Mesodermal cell (in vitro differentiated cells): Measurements from ENCODE around the gene ARHGAP15.
"Not testable (repeated sequence)": the region's sequence is repeated elsewhere in the genome, so short reads cannot be mapped to it uniquely, and the experiment has no call there.

ENCODE experiments used
- H3K27ac ChIP-seq: 2 replicates; pipeline ENCODE4 v1.7.0; 2013; ENCODE audit warnings: mild to moderate bottlenecking, low read depth, low read length, moderate library complexity; ENCODE audit not compliant: severe bottlenecking
- H3K36me3 ChIP-seq: 2 replicates; pipeline ENCODE4 v1.7.1; 2013; ENCODE audit warnings: mild to moderate bottlenecking, low read length, moderate library complexity; ENCODE audit not compliant: control insufficient read depth, insufficient read depth
- H3K4me1 ChIP-seq: one replicate; pipeline ENCODE4 v1.7.1; 2013; ENCODE audit warnings: mild to moderate bottlenecking, low read length; ENCODE audit not compliant: insufficient read depth, control insufficient read depth, poor library complexity, severe bottlenecking
- H3K4me3 ChIP-seq: 2 replicates; pipeline ENCODE4 v1.7.0; 2013; ENCODE audit warnings: low read length, control low read depth, mild to moderate bottlenecking; ENCODE audit not compliant: insufficient read depth, poor library complexity, severe bottlenecking; ENCODE audit errors: extremely low read depth
- H3K9me3 ChIP-seq: 2 replicates; pipeline ENCODE4 v1.7.1; 2013; ENCODE audit warnings: mild to moderate bottlenecking, low read length, moderate library complexity; ENCODE audit not compliant: control insufficient read depth
- WGBS, 2 experiments: methylation state at CpG; one replicate each; pipeline ENCODE4 v1.1.5; 2013; ENCODE audit warnings: missing lambda C conversion rate in 2 of 2; ENCODE audit not compliant: insufficient coverage in 2 of 2; 5-methylcytosine and 5-hydroxymethylcytosine counted together

ARHGAP15 gene

GRCh38 chr2:143524559-143525401 lies 395.6 kb downstream of the ARHGAP15 start:
- Histone ChIP-seq H3K4me1 (peaks cover 15% of the 10 kb centered on the region), H3K27ac (peak overlapping the region; percentile 84), H3K4me3 (no peak overlapping the region), H3K9me3 (no peaks in the 10 kb centered on the region), H3K36me3 (no peaks in the 10 kb centered on the region)
- WGBS, 2 experiments = 83 to 88% methylated on average over 3 of the region's 6 CpGs

GRCh38 chr2:143525402-143525860 lies 396.2 kb downstream of the ARHGAP15 start:
- Histone ChIP-seq H3K9me3 (no peaks in the 10 kb centered on the region), H3K4me3 (no peak overlapping the region), H3K4me1 (peaks cover 15% of the 10 kb centered on the region), H3K36me3 (no peaks in the 10 kb centered on the region), H3K27ac (peak overlapping the region; percentile 84)
- WGBS, 2 experiments = 21% methylated on average over 2 of the region's 2 CpGs; no CpG with 5 or more reads in 1 of the 2 experiments

GRCh38 chr2:143526498-143526897 lies 397.3 kb downstream of the ARHGAP15 start:
- Histone ChIP-seq H3K4me3 (no peak overlapping the region), H3K4me1 (peaks cover 15% of the 10 kb centered on the region), H3K27ac (peak overlapping the region; percentile 84), H3K36me3 (no peaks in the 10 kb centered on the region), H3K9me3 (no peaks in the 10 kb centered on the region)

- Histone ChIP-seq H3K36me3 (no peaks in the 10 kb centered on the region), H3K4me3 (no peak overlapping the region), H3K4me1 (peaks cover 15% of the 10 kb centered on the region), H3K27ac (no peak overlapping the region), H3K9me3 (no peaks in the 10 kb centered on the region)
- no CpG with 5 or more reads among the region's 1 CpG for WGBS, 2 experiments
Observed at GRCh38 chr2:143528021-143528420, 398.8 kb downstream of the ARHGAP15 start.

- Histone ChIP-seq H3K27ac (no peak overlapping the region), H3K4me1 (peaks cover 9% of the 10 kb centered on the region)
- 100% methylated on average over 1 of the region's 1 CpG for WGBS, 2 experiments
Observed at GRCh38 chr2:143529118-143529720, 400.0 kb downstream of the ARHGAP15 start.

GRCh38 chr2:143530758-143531157 lies 401.5 kb downstream of the ARHGAP15 start:
- Histone ChIP-seq H3K4me1 (no peaks in the 10 kb centered on the region), H3K36me3 (no peaks in the 10 kb centered on the region), H3K9me3 (no peaks in the 10 kb centered on the region), H3K27ac (no peak overlapping the region), H3K4me3 (no peak overlapping the region)
- WGBS, 2 experiments = no CpG with 5 or more reads among the region's 2 CpGs

More at GRCh38 chr2:143529118-143529720, 400.0 kb downstream of the ARHGAP15 start:
- H3K4me3 ChIP-seq = no peak overlapping the region
- H3K9me3 ChIP-seq = no peaks in the 10 kb centered on the region
- H3K36me3 ChIP-seq = no peaks in the 10 kb centered on the region

GRCh38 chr2:143532061-143532460 lies 402.8 kb downstream of the ARHGAP15 start:
- Histone ChIP-seq H3K36me3 (no peaks in the 10 kb centered on the region), H3K4me1 (no peaks in the 10 kb centered on the region)

GRCh38 chr2:143533846-143534245 lies 404.6 kb downstream of the ARHGAP15 start:
- H3K27ac ChIP-seq = no peak overlapping the region
- no peak overlapping the region for H3K4me3 ChIP-seq
- no peaks in the 10 kb centered on the region for H3K9me3 ChIP-seq
- 87 to 89% methylated on average over 1 to 2 of the region's 4 CpGs for WGBS, 2 experiments
- no peaks in the 10 kb centered on the region for H3K4me1 ChIP-seq
- H3K36me3 ChIP-seq = no peaks in the 10 kb centered on the region

More at GRCh38 chr2:143532061-143532460, 402.8 kb downstream of the ARHGAP15 start:
- Histone ChIP-seq H3K9me3 (no peaks in the 10 kb centered on the region), H3K4me3 (no peak overlapping the region), H3K27ac (no peak overlapping the region)

GRCh38 chr2:143535802-143536201 lies 406.6 kb downstream of the ARHGAP15 start:
- H3K36me3 ChIP-seq = no peaks in the 10 kb centered on the region
- H3K4me1 ChIP-seq = no peaks in the 10 kb centered on the region
- WGBS, 2 experiments = 89% methylated on average over 1 of the region's 2 CpGs; no CpG with 5 or more reads in 1 of the 2 experiments
- H3K9me3 ChIP-seq = no peaks in the 10 kb centered on the region
- no peak overlapping the region for H3K4me3 ChIP-seq
- H3K27ac ChIP-seq = no peak overlapping the region

GRCh38 chr2:143541899-143542298 lies 412.7 kb downstream of the ARHGAP15 start:
- WGBS, 2 experiments = 96 to 97% methylated on average over 6 to 10 of the region's 11 CpGs
- not testable (repeated sequence) for H3K9me3 ChIP-seq, H3K27ac ChIP-seq, H3K4me1 ChIP-seq, H3K4me3 ChIP-seq, H3K36me3 ChIP-seq
